Activated naive CD4-positive, alpha-beta T cell treated with anti-CD3 and anti-CD28 coated beads, Interleukin-2, amount 50 U/mL, for 72 hours (primary cell): ENCODE measurements around the gene ELP1. TPM values are rescaled to one million over a fixed set of nuclear protein-coding genes. Genes with fewer than 3 reads are reported as not detected.
"Not testable (repeated sequence)": the region's sequence is repeated elsewhere in the genome, so short reads cannot be mapped to it uniquely, and the experiment has no call there.

ENCODE experiments used
- ATAC-seq, 2 donors: fragments of 150-1000 bp; cut with Tn5 transposase; 2 replicates each; pipeline ENCODE4 v1.10.0; 2021; ENCODE audit warnings: mild to moderate bottlenecking in 2 of 2, moderate library complexity in 2 of 2
- DNase-seq, 2 donors: peaks; one replicate each; pipeline ENCODE4 v3.0.0; 2021 to 2022; ENCODE audit warnings: low spot score in 2 of 2
- H3K27ac Mint-ChIP-seq, 2 donors: one replicate each; pipeline ENCODE4 v1.8.0; 2022; ENCODE audit warnings: mild to moderate bottlenecking in 2 of 2, mixed read lengths in 2 of 2
- H3K36me3 Mint-ChIP-seq, 2 donors: one replicate each; pipeline ENCODE4 v1.8.0; 2022; ENCODE audit warnings: mixed read lengths in 2 of 2
- H3K9me3 Mint-ChIP-seq, 2 donors: one replicate each; pipeline ENCODE4 v1.8.0; 2022; ENCODE audit warnings: mixed read lengths in 2 of 2
- total RNA-seq, 2 donors: library from RNA; stranded (reverse); gene quantifications; one replicate each; pipeline ENCODE4 v1.2.3, GENCODE V29; 2022

The ELP1 gene
- total RNA-seq, 2 donors from 2014 or later: 22.0 to 32.4 TPM

DNA sequence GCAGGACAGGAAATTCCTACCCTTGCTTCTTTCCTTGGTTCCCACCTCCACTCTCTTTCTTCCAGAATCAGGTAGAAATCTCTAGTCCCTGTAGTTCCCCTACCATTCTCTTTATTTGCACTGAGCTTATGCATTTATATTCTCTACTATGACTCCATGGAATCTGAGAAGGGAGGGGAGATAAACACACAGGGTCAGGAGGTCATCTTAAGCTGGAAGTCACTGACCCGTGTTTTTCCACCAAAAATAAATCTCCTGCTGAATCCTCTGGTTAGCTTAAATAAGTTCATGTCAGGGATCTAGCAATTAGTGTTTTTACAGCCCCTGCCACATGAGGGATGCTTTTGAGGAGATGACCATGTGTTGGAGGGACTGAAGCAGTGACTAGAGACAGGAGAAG is 81.8 kb downstream of the ELP1 start:
- H3K9me3 Mint-ChIP-seq: peaks cover 0 to 4% of the 10 kb centered on the region in 2 donors
- no peaks in the 10 kb centered on the region for H3K36me3 Mint-ChIP-seq
- ATAC-seq (no peak), DNase-seq (no peak)
- no peak overlapping the region for H3K27ac Mint-ChIP-seq

DNA sequence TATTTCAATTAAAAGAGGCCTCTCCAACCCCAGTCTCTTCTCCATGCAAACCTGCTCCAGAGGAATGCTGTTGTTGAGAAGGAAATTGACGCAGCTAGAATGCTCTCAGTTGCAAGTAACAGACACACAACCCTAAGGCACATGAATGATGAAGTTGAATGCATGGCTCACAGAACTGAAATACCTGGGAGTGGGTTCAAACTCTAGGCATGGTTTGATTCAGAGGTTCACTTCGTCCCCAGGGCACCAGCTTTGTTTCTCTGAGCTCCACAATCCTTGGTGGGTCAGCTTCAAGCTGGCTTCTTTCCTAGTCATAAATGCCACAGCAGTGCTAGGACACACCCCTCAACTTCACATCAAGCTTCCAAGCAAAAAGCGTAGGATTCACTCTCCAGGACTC is 82.8 kb downstream of the ELP1 start:
- Mint-ChIP-seq H3K9me3 (no peaks in the 10 kb centered on the region), H3K27ac (no peak overlapping the region), H3K36me3 (no peaks in the 10 kb centered on the region)
- DNase-seq (no peak), ATAC-seq (no peak)

DNA sequence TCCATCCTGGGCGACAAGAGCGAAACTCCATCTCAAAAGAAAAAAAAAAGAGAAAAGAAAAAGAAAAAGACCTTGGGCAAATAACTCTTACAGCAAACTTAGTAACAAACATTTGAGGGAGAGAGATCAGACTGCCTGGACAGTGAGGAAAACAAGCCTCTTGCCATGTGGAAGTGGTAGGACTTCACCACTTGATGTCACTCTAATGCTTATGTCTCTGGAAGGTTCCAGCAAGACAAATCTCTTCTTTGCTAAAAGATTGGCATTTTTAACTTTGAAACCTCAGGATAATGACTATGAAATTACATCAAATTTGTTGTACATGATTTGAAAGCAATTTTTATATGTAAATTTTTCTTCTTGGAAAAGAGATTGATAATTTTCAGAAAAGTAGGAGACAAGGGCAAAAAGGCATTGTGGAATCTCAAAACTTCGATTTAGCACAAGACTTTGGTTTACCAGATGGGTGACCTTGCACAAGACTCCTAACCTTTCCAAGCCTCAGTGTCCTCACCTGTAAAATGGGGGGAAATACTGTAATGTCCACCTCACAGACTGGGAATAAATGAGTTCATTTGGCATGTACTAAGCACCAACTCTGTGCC is 83.5 kb downstream of the ELP1 start:
- DNase-seq (no peak), ATAC-seq (no peak)
- no peaks in the 10 kb centered on the region for H3K9me3 Mint-ChIP-seq
- H3K36me3 Mint-ChIP-seq: no peaks in the 10 kb centered on the region
- no peak overlapping the region for H3K27ac Mint-ChIP-seq

GRCh38 chr9:108848296-108848695 is 85.6 kb downstream of the ELP1 start:
- H3K36me3 Mint-ChIP-seq, ATAC-seq, H3K9me3 Mint-ChIP-seq, H3K27ac Mint-ChIP-seq, DNase-seq: not testable (repeated sequence)

DNA sequence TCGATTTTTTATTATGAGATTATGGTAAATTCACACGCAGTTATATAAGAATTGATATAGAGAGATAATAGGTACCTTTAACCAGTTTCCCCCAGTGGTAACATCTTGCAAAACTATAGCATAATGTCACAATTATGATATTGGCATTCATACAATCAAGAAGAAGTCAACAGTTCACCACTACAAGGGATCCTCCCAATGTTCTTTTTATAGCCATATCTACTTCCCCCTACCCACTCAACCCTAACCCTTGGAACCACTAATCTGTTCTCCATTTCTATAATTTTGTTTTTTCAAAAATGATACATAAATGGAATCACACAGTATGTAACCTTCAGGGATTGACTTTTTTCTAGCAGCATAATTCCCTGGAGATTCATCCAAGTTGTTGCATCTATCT is 88.0 kb downstream of the ELP1 start:
- Mint-ChIP-seq H3K36me3 (peaks cover 0 to 6% of the 10 kb centered on the region in 2 donors), H3K9me3 (peaks cover 0 to 3% of the 10 kb centered on the region in 2 donors), H3K27ac (no peak overlapping the region)
- ATAC-seq: no peak
- no peak for DNase-seq

DNA sequence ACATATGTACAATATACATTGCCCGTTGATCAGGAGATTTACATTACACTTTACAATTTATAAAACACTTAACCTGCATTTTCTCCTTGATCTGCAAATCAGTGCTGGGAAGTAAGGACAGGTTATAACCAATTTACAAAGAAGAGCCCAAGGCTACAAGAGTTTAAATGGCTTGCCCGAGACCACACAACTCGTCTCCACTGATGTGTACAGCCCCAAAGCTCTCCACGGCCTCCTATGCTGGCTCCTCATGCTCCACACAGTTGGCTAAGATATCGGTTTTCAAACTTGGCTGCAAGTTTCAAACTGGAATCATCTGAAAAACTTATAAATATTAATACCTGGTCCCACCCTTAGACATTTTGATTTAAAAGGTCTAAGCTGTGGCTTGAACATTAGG is 88.4 kb downstream of the ELP1 start:
- Mint-ChIP-seq H3K9me3 (peaks cover 0 to 3% of the 10 kb centered on the region in 2 donors), H3K36me3 (peaks cover 0 to 6% of the 10 kb centered on the region in 2 donors), H3K27ac (no peak overlapping the region)
- ATAC-seq: no peak
- no peak for DNase-seq

DNA sequence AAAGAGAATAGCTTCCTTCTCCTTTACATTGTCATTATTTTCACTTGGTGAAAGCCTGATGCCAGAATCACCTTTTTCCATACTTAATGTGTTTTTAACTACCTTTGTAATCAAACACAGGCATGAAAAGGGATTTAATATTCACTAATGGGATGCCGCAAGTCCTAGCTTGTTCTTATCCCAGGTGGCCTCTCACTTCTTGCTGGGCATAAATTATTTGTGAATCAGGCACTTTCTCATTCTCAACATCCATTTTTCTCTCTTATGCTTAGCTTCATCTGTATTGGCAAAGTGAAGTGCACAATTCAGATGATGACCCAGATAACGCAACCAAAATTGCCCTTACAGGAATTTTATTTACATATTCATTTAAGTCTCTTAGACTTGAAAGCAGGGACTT is 89.1 kb downstream of the ELP1 start:
- ATAC-seq: no peak
- no peak overlapping the region for H3K27ac Mint-ChIP-seq

GRCh38 chr9:108844391-108844790 is 89.5 kb downstream of the ELP1 start:
- no peak for ATAC-seq
- Mint-ChIP-seq H3K36me3 (peaks cover 0 to 6% of the 10 kb centered on the region in 2 donors), H3K27ac (no peak overlapping the region), H3K9me3 (peaks cover 0 to 3% of the 10 kb centered on the region in 2 donors)
- no peak for DNase-seq

More for the DNA sequence above, 89.1 kb downstream of the ELP1 start:
- H3K9me3 Mint-ChIP-seq: peaks cover 0 to 3% of the 10 kb centered on the region in 2 donors
- H3K36me3 Mint-ChIP-seq: peaks cover 0 to 6% of the 10 kb centered on the region in 2 donors
- DNase-seq: no peak

GRCh38 chr9:108842610-108843295 is 91.2 kb downstream of the ELP1 start:
- Mint-ChIP-seq H3K27ac (peak overlapping the region; percentile 51 to 81), H3K36me3 (peaks cover 0 to 6% of the 10 kb centered on the region in 2 donors), H3K9me3 (peaks cover 0 to 3% of the 10 kb centered on the region in 2 donors)
- ATAC-seq (peak; percentile 63 to 80), DNase-seq (peak in 1 of 2 donors; percentile 19)

GRCh38 chr9:108839561-108839960 is 94.4 kb downstream of the ELP1 start:
- not testable (repeated sequence) for H3K36me3 Mint-ChIP-seq, ATAC-seq, H3K9me3 Mint-ChIP-seq, H3K27ac Mint-ChIP-seq, DNase-seq

DNA sequence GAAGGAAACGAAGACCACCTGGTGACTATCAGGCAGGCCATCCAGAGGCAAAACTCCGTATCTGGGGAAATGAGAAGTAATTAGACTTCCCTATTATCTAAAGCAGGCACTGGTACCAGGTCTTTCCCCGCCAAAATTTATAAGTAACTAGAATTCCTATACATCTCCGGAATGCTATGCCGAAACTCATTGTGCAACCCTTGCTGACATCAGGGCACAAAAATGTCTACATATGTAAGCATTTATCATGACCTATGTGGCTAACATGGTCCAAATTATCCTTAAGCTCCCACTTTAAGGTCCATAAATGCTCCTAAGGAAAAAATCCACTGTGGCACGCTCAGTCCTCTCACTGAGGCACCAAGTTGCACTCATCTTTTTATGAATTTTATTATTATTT is 95.9 kb downstream of the ELP1 start:
- Mint-ChIP-seq H3K27ac (no peak overlapping the region), H3K9me3 (peaks cover 0 to 3% of the 10 kb centered on the region in 2 donors), H3K36me3 (peaks cover 0 to 6% of the 10 kb centered on the region in 2 donors)
- no peak for ATAC-seq
- DNase-seq: no peak

DNA sequence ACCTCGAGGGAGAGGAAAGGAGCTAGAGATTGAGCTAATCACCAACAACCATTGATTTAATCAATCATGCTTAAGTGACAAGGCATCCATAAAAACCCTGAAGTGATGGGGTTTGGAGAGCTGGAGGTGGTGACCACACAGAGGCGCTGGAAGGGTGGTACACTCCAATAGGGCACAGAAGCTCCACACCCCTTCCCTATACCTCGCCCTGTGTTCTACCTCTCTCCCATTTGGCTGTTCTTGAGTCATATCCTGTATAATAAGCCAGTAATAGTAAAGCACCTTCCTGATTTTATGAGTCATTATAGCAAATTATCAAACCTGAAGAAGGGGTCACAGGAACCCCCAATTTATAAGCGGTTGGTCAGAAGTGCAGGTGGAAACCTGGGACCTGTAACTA is 96.4 kb downstream of the ELP1 start:
- H3K27ac Mint-ChIP-seq: no peak overlapping the region
- peaks cover 0 to under 1% of the 10 kb centered on the region in 2 donors for H3K36me3 Mint-ChIP-seq
- ATAC-seq (no peak), DNase-seq (no peak)
- no peaks in the 10 kb centered on the region for H3K9me3 Mint-ChIP-seq

DNA sequence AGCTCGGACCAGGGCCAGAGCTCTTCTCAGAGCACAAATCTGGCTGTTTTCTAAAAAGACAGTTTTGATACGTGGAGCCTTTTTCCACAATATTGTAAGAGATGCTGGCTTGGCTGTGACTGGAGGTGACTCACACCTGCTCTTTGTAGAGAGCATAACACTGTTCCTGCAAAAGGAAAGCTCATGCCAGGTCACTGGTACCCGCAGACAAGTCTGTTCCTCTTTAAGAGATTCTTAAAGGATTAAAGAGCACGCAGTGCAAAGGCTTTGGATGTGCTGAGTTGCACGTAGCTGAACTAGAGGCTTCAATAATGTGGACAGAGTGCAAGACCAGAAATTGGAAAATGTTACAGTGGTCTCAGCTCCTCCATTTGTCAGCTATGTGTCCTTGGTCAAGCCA is 97.1 kb downstream of the ELP1 start:
- no peak for DNase-seq
- Mint-ChIP-seq H3K36me3 (no peaks in the 10 kb centered on the region), H3K9me3 (no peaks in the 10 kb centered on the region), H3K27ac (no peak overlapping the region)
- no peak for ATAC-seq

DNA sequence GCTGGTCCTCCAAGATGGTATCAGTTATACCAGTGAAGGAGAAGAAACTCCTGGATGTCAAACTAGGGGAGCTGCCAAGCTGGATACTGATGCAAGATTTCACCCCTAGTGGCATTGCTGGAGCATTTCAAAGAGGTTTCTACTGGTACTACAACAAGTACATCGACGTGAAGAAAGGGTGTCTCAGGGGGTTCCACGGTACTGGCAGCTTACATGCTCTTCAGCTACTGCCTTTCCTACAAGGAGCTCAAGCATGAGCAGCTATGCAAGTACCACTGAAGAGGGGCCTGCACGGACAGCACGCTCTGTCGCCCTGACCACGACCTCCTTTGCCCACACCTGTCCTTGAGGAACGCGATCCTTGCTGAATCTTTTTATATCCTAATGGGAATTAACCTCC is 97.6 kb downstream of the ELP1 start:
- Mint-ChIP-seq H3K36me3 (no peaks in the 10 kb centered on the region), H3K9me3 (no peaks in the 10 kb centered on the region), H3K27ac (no peak overlapping the region)
- DNase-seq (no peak), ATAC-seq (no peak)

- DNase-seq (no peak), ATAC-seq (no peak)
- no peaks in the 10 kb centered on the region for H3K9me3 Mint-ChIP-seq
- no peak overlapping the region for H3K27ac Mint-ChIP-seq
- H3K36me3 Mint-ChIP-seq: no peaks in the 10 kb centered on the region
Observed at GRCh38 chr9:108835831-108836230, 98.1 kb downstream of the ELP1 start.

DNA sequence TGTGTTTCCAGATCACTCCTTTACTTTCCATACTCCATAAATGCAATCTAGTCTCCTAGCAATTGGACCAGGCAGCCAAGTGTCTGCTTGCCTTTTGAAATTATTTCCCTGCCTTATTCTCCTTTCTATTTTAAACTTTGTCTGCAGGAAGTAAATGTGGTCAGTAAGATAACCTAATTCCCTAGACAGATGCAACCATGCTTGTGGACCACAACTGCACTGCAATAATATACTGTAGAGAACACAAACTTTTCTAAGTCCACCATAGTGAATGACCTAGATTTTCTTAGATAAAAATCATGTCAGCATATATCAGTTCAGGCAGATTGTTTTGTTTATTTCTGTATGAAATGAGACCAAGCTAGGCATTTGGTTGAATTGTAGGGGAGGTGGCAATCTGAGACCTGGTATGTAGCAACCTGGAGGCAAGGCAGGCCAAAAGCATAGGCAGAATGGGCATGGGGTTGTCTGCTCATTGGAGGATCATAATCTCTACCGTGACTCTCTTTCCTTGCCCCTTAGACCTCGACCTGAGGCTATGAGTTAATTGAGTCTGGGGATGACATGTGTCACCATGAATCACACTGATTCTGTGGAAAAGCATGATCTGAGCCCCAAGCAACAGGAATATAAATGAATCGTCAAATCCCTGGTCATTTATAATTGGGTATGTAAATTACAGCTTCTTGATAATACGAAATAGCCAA is 98.8 kb downstream of the ELP1 start:
- Mint-ChIP-seq H3K27ac (no peak overlapping the region), H3K9me3 (no peaks in the 10 kb centered on the region), H3K36me3 (no peaks in the 10 kb centered on the region)
- peak in 1 of 2 donors; percentile 16 for ATAC-seq
- no peak for DNase-seq

DNA sequence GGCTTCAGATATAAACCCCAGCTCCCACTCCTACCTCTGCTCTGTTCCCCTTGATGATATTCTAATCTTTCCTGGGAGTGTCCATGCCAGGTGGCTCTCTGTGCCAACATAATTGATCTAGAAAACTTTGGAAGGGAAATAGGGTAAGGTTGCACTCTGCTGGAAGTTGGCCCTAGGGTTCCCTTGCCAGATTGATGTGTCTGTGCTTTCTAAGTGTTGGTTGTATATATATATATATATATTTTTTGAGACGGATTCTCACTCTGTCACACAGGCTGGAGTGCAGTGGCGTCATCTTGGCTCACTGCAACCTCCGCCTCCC is 101.8 kb downstream of the ELP1 start:
- Mint-ChIP-seq H3K36me3 (no peaks in the 10 kb centered on the region), H3K9me3 (no peaks in the 10 kb centered on the region), H3K27ac (no peak overlapping the region)
- DNase-seq: no peak
- no peak for ATAC-seq
